B cell (primary cell): Measurements from ENCODE around the gene THSD7A. TPM values are rescaled to one million over a fixed set of nuclear protein-coding genes. Genes with fewer than 3 reads are reported as not detected.

Experiments
- ATAC-seq: fragments of 200-7000 bp; cut with Tn5 transposase; one replicate; pipeline ENCODE4 v1.10.0; 2021; ENCODE audit warnings: low read depth, mild to moderate bottlenecking, moderate number of reproducible peaks, moderate library complexity
- CTCF ChIA-PET: fragments of 350-600 bp; sonication (Branson Sonifier 250); formaldehyde crosslinking; loops from one replicate; lab custom pipeline; 2021; ENCODE audit warnings: antibody characterized with exemption, inconsistent platforms; lab: Charles Lee
- POLR2A ChIA-PET: fragments of 350-600 bp; sonication (Branson Sonifier 250); formaldehyde crosslinking; loops from one replicate; lab custom pipeline; 2021; ENCODE audit warnings: antibody characterized with exemption; lab: Charles Lee
- DNase-seq: peaks from one replicate; pipeline ENCODE4 v3.0.0; 2013
- H2AFZ ChIP-seq: 2 replicates; pipeline ENCODE4 v1.6.1; 2012; ENCODE audit warnings: mild to moderate bottlenecking, low read depth, low read length; ENCODE audit not compliant: insufficient read depth, poor library complexity, severe bottlenecking
- H3K27ac ChIP-seq, 2 donors: 1 replicate in 1 of 2; 2 replicates in 1 of 2; pipeline ENCODE4 v1.5.1; 2012 to 2013; ENCODE audit warnings: low read length in 2 of 2, mild to moderate bottlenecking in 2 of 2, moderate library complexity in 1 of 2
- H3K27me3 ChIP-seq, 4 experiments: fragments of 200-600 bp in 1 of 4; sonication (generic) in 1 of 4; replicated peaks in 1 of 4; 1 replicate in 2 of 4; 2 replicates in 2 of 4; pipeline versions ENCODE4 v1.6.1 to v1.7.0; 2013 to 2016; ENCODE audit warnings: low read length in 3 of 4, mild to moderate bottlenecking in 2 of 4, mixed read lengths in 1 of 4, moderate library complexity in 1 of 4; ENCODE audit not compliant: insufficient read depth in 4 of 4, control insufficient read depth in 3 of 4; ENCODE audit errors: control extremely low read depth in 1 of 4
- H3K36me3 ChIP-seq, 2 experiments: replicated peaks in 1 of 2; 1 replicate in 1 of 2; 2 replicates in 1 of 2; pipeline versions ENCODE4 v1.6.1 to v1.7.1; 2013; ENCODE audit warnings: low read length in 1 of 2; ENCODE audit not compliant: insufficient read depth in 2 of 2, control insufficient read depth in 1 of 2; ENCODE audit errors: control extremely low read depth in 1 of 2, extremely low read depth in 1 of 2
- H3K4me1 ChIP-seq, 2 donors: fragments of 200-600 bp in 1 of 2; sonication (generic) in 1 of 2; 1 replicate in 1 of 2; 2 replicates in 1 of 2; pipeline versions ENCODE4 v1.5.1 to v1.6.1; 2013 to 2017; ENCODE audit warnings: low read length in 2 of 2; ENCODE audit not compliant: control insufficient read depth in 2 of 2, insufficient read depth in 2 of 2
- H3K4me2 ChIP-seq: replicated peaks from 2 replicates; pipeline ENCODE3; 2012; ENCODE audit warnings: mild to moderate bottlenecking, low read depth, low read length; ENCODE audit not compliant: poor library complexity, severe bottlenecking
- H3K4me3 ChIP-seq, 5 experiments: fragments of 200-600 bp in 1 of 5; sonication (generic) in 1 of 5; 1 replicate in 3 of 5; 2 replicates in 2 of 5; pipeline versions ENCODE4 v1.5.1 to v1.7.0; 2011 to 2016; ENCODE audit warnings: low read length in 4 of 5, mild to moderate bottlenecking in 4 of 5, low read depth in 2 of 5, control low read depth in 1 of 5, moderate library complexity in 1 of 5; ENCODE audit not compliant: insufficient read depth in 1 of 5; ENCODE audit errors: control extremely low read depth in 1 of 5, extremely low read depth in 1 of 5
- H3K79me2 ChIP-seq: fragments of 200-600 bp; sonication (generic); one replicate; pipeline ENCODE4 v1.6.0; 2016; ENCODE audit warnings: low read length; ENCODE audit not compliant: control insufficient read depth, insufficient read depth
- H3K9ac ChIP-seq: fragments of 200-600 bp; sonication (generic); 2 replicates; pipeline ENCODE4 v1.6.1; 2017; ENCODE audit warnings: mild to moderate bottlenecking, low read length, moderate library complexity
- H3K9me3 ChIP-seq, 3 donors: one replicate each; pipeline versions ENCODE4 v1.6.1 to v1.7.1; 2013; ENCODE audit warnings: low read length in 2 of 3; ENCODE audit not compliant: control insufficient read depth in 2 of 3, insufficient read depth in 1 of 3; ENCODE audit errors: control extremely low read depth in 1 of 3
- H4K20me1 ChIP-seq: 2 replicates; pipeline ENCODE4 v1.6.0; 2012; ENCODE audit warnings: mild to moderate bottlenecking, low read length; ENCODE audit not compliant: insufficient read depth, control insufficient read depth, poor library complexity, severe bottlenecking
- H3K27ac Mint-ChIP-seq: one replicate; pipeline ENCODE4 v1.8.0; 2021; ENCODE audit warnings: mixed read lengths
- H3K27me3 Mint-ChIP-seq: one replicate; pipeline ENCODE4 v1.8.0; 2021; ENCODE audit warnings: mixed read lengths
- H3K4me1 Mint-ChIP-seq: one replicate; pipeline ENCODE4 v1.8.0; 2021; ENCODE audit warnings: mixed read lengths
- H3K4me3 Mint-ChIP-seq: one replicate; pipeline ENCODE4 v1.8.0; 2021; ENCODE audit warnings: mixed read lengths
- H3K9me3 Mint-ChIP-seq: one replicate; pipeline ENCODE4 v1.8.0; 2022; ENCODE audit warnings: mixed read lengths; ENCODE audit not compliant: insufficient read depth
- CTCF ChIP-seq: fragments of 200-600 bp; IDR thresholded peaks from one replicate; pipeline ENCODE4 v1.8.0; 2022; ENCODE audit warnings: antibody characterized with exemption, mild to moderate bottlenecking
- EZH2 ChIP-seq: IDR thresholded peaks from 2 replicates; pipeline ENCODE4 v1.6.1; 2012; ENCODE audit warnings: borderline replicate concordance, low read depth, mild to moderate bottlenecking, moderate library complexity, low read length; ENCODE audit not compliant: insufficient read depth, poor library complexity, severe bottlenecking
- whole genome bisulfite sequencing: methylation state at CpG from one replicate; pipeline ENCODE4 v1.1.5; 2013; ENCODE audit warnings: missing lambda C conversion rate; ENCODE audit not compliant: insufficient coverage; 5-methylcytosine and 5-hydroxymethylcytosine counted together
- intact Hi-C: fragments of 100-400 bp; cut with micrococcal nuclease; formaldehyde crosslinking; loops from one replicate; pipeline ENCODE4 v1.10.0; 2022
- polyA plus RNA-seq: library from polyadenylated mRNA; depleted of rRNA; stranded (reverse); fragments of >200 nt; gene quantifications from 2 replicates; pipeline ENCODE4 v1.2.3, GENCODE V29; 2012
- total RNA-seq, 2 donors: library from RNA; stranded (reverse); fragments of 120-200 nt in 1 of 2; gene quantifications; 1 replicate in 1 of 2; 2 replicates in 1 of 2; pipeline versions ENCODE4 v1.2.3 to v1.2.4, GENCODE V29; 2013 to 2022

Gene THSD7A
- total and polyA plus RNA-seq, 2 donors (not counting 1 experiment from before 2014, with no cell fraction given), result not detected

GRCh38 chr7:11706666-11707605, 125.1 kb downstream of the THSD7A start:
- H3K27me3 ChIP-seq, result no peaks in the 10 kb centered on the region
- no peaks in the 10 kb centered on the region for H3K9me3 ChIP-seq
- H4K20me1 ChIP-seq, result no peaks in the 10 kb centered on the region
- Mint-ChIP-seq H3K27me3 (no peaks in the 10 kb centered on the region), H3K4me1 (no peaks in the 10 kb centered on the region), H3K4me3 (no peak overlapping the region), H3K9me3 (no peaks in the 10 kb centered on the region), H3K27ac (no peak overlapping the region)
- TF ChIP-seq EZH2, result no peak
- TF ChIP-seq CTCF, result no peak
- ChIA-PET POLR2A (no interaction called here), CTCF (no interaction called here)
- H3K4me3 ChIP-seq, result no peak overlapping the region
- ATAC-seq (no peak), DNase-seq (no peak)
- H2AFZ ChIP-seq, result no peak overlapping the region
- no peak overlapping the region for H3K27ac ChIP-seq
- WGBS, result no CpG with 5 or more reads among the region's 2 CpGs
- no peaks in the 10 kb centered on the region for H3K4me1 ChIP-seq
- H3K79me2 ChIP-seq, result no peaks in the 10 kb centered on the region
- H3K9ac ChIP-seq, result no peak overlapping the region
- no peaks in the 10 kb centered on the region for H3K36me3 ChIP-seq
- H3K4me2 ChIP-seq, result no peak overlapping the region
- intact Hi-C loops, result no loop called here

- no peak overlapping the region for H3K4me3 Mint-ChIP-seq
- Histone ChIP-seq H3K4me1 (no peaks in the 10 kb centered on the region), H3K4me3 (no peak overlapping the region), H3K27me3 (no peaks in the 10 kb centered on the region), H3K27ac (no peak overlapping the region), H3K79me2 (no peaks in the 10 kb centered on the region), H2AFZ (no peak overlapping the region), H3K4me2 (no peak overlapping the region), H3K9ac (no peak overlapping the region), H3K36me3 (no peaks in the 10 kb centered on the region), H3K9me3 (no peaks in the 10 kb centered on the region), H4K20me1 (no peaks in the 10 kb centered on the region)
- intact Hi-C loops, result no loop called here
- POLR2A ChIA-PET, result no interaction called here
- no peaks in the 10 kb centered on the region for H3K27me3 Mint-ChIP-seq
- no CpG with 5 or more reads among the region's 1 CpG for WGBS
- ATAC-seq (no peak), DNase-seq (no peak)
- H3K9me3 Mint-ChIP-seq, result no peaks in the 10 kb centered on the region
- H3K27ac Mint-ChIP-seq, result no peak overlapping the region
- TF ChIP-seq CTCF (no peak), EZH2 (no peak)
- CTCF ChIA-PET, result no interaction called here
- H3K4me1 Mint-ChIP-seq, result no peaks in the 10 kb centered on the region
Observed at GRCh38 chr7:11703829-11704228, 128.2 kb downstream of the THSD7A start.
